Neural cell (in vitro differentiated cells): ENCODE measurements around the gene ZBP1. TPM values are rescaled to one million over a fixed set of nuclear protein-coding genes. Genes with fewer than 3 reads are reported as not detected.

Experiments
- H2AFZ ChIP-seq: fragments of 200-600, 300-800 bp; sonication (generic), shearing (Covaris generic); 2 replicates; pipeline ENCODE4 v1.6.0; 2014; ENCODE audit warnings: low read depth, mild to moderate bottlenecking, antibody characterized with exemption, low read length, moderate library complexity
- H3F3A ChIP-seq: fragments of 200-600 bp; shearing (Covaris generic); 2 replicates; pipeline ENCODE4 v1.6.1; 2016; ENCODE audit warnings: mild to moderate bottlenecking, moderate library complexity, mixed read lengths, antibody characterized with exemption, low read length; ENCODE audit not compliant: insufficient read depth, poor library complexity, severe bottlenecking
- H3K27ac ChIP-seq: fragments of 200-600, 300-800 bp; sonication (generic), shearing (Covaris generic); 2 replicates; pipeline ENCODE4 v1.5.1; 2014; ENCODE audit warnings: mild to moderate bottlenecking, low read length, moderate library complexity
- H3K27me3 ChIP-seq: fragments of 300-800, 200-600 bp; sonication (generic), shearing (Covaris generic); 2 replicates; pipeline ENCODE4 v1.6.0; 2014; ENCODE audit warnings: mild to moderate bottlenecking, low read depth, low read length, moderate library complexity; ENCODE audit not compliant: insufficient read depth
- H3K36me3 ChIP-seq: fragments of 300-800, 200-600 bp; sonication (generic), shearing (Covaris generic); 2 replicates; pipeline ENCODE4 v1.5.1; 2014; ENCODE audit warnings: mild to moderate bottlenecking, antibody characterized with exemption, low read length, moderate library complexity; ENCODE audit not compliant: insufficient read depth
- H3K4me2 ChIP-seq: fragments of 300-800, 200-600 bp; sonication (generic), shearing (Covaris generic); 2 replicates; pipeline ENCODE4 v1.6.0; 2014; ENCODE audit warnings: mild to moderate bottlenecking, low read length
- H3K4me3 ChIP-seq: fragments of 300-800, 200-600 bp; sonication (generic), shearing (Covaris generic); 2 replicates; pipeline ENCODE4 v1.5.1; 2014; ENCODE audit warnings: mild to moderate bottlenecking, low read length, moderate library complexity
- H3K79me2 ChIP-seq: fragments of 200-600 bp; shearing (Covaris generic); replicated peaks from 2 replicates; pipeline ENCODE4 v1.6.0; 2014; ENCODE audit warnings: mild to moderate bottlenecking, low read length, moderate library complexity; ENCODE audit not compliant: insufficient read depth
- H3K9ac ChIP-seq: fragments of 300-800, 200-600 bp; sonication (generic), shearing (Covaris generic); 2 replicates; pipeline ENCODE4 v1.6.1; 2016; ENCODE audit warnings: mild to moderate bottlenecking, low read length, mixed read lengths
- H3K9me2 ChIP-seq: fragments of 200-600 bp; shearing (Covaris generic); 2 replicates; pipeline ENCODE4 v1.6.1; 2016; ENCODE audit warnings: mild to moderate bottlenecking, low read length, mixed read lengths; ENCODE audit not compliant: insufficient read depth
- H3K9me3 ChIP-seq: fragments of 200-600, 300-800 bp; sonication (generic), shearing (Covaris generic); 2 replicates; pipeline ENCODE4 v1.6.1; 2016; ENCODE audit warnings: mild to moderate bottlenecking, mixed run types, low read length, moderate library complexity, mixed read lengths
- H4K20me1 ChIP-seq: fragments of 200-600 bp; shearing (Covaris generic); 2 replicates; pipeline ENCODE4 v1.6.1; 2016; ENCODE audit warnings: mild to moderate bottlenecking, mixed run types; ENCODE audit not compliant: insufficient read depth
- EP300 ChIP-seq: fragments of 450-650 bp; conservative IDR thresholded peaks from 2 replicates; pipeline ENCODE4 v1.6.1; 2014; ENCODE audit warnings: antibody characterized with exemption, mild to moderate bottlenecking, moderate library complexity; ENCODE audit not compliant: poor library complexity, severe bottlenecking
- EZH2 ChIP-seq: fragments of 200-600, 300-800 bp; shearing (Covaris generic), sonication (generic); IDR thresholded peaks from 2 replicates; pipeline ENCODE4 v1.6.1; 2014; ENCODE audit warnings: antibody characterized with exemption, low read length, borderline replicate concordance, mild to moderate bottlenecking; ENCODE audit not compliant: insufficient read depth, poor library complexity, severe bottlenecking
- MXI1 ChIP-seq: fragments of 450-650 bp; conservative IDR thresholded peaks from 2 replicates; pipeline ENCODE4 v1.6.1; 2014; ENCODE audit warnings: antibody characterized with exemption, mild to moderate bottlenecking; ENCODE audit not compliant: poor library complexity, severe bottlenecking
- POLR2AphosphoS5 ChIP-seq: IDR thresholded peaks from 2 replicates; pipeline ENCODE4 v1.6.1; 2012
- RAD21 ChIP-seq: fragments of 450-650 bp; conservative IDR thresholded peaks from 2 replicates; pipeline ENCODE4 v1.6.1; 2014; ENCODE audit warnings: antibody characterized with exemption, mild to moderate bottlenecking, moderate library complexity
- SMC3 ChIP-seq: fragments of 450-650 bp; conservative IDR thresholded peaks from 2 replicates; pipeline ENCODE4 v1.6.1; 2014; ENCODE audit warnings: antibody characterized with exemption, mild to moderate bottlenecking, moderate library complexity; ENCODE audit not compliant: poor library complexity
- TAF1 ChIP-seq: IDR thresholded peaks from 2 replicates; pipeline ENCODE4 v1.6.1; 2012; ENCODE audit warnings: low read depth
- polyA plus RNA-seq: library from polyadenylated mRNA; depleted of rRNA; stranded (reverse); fragments of >200 nt; gene quantifications from 2 replicates; pipeline ENCODE4 v1.2.3, GENCODE V29; 2014
- TF ChIP-seq, protein P1 (sequence below): fragments of 450-650 bp; IDR thresholded peaks from 2 replicates; pipeline ENCODE4 v1.5.1; 2014; ENCODE audit warnings: antibody characterized with exemption, mild to moderate bottlenecking, moderate library complexity; ENCODE audit not compliant: poor library complexity, severe bottlenecking
- TF ChIP-seq, protein P2 (sequence below): IDR thresholded peaks from 2 replicates; pipeline ENCODE4 v1.6.1; 2012; ENCODE audit warnings: borderline replicate concordance

The ZBP1 gene
- polyA plus RNA-seq, 1 donor from 2014 or later, result not detected

DNA sequence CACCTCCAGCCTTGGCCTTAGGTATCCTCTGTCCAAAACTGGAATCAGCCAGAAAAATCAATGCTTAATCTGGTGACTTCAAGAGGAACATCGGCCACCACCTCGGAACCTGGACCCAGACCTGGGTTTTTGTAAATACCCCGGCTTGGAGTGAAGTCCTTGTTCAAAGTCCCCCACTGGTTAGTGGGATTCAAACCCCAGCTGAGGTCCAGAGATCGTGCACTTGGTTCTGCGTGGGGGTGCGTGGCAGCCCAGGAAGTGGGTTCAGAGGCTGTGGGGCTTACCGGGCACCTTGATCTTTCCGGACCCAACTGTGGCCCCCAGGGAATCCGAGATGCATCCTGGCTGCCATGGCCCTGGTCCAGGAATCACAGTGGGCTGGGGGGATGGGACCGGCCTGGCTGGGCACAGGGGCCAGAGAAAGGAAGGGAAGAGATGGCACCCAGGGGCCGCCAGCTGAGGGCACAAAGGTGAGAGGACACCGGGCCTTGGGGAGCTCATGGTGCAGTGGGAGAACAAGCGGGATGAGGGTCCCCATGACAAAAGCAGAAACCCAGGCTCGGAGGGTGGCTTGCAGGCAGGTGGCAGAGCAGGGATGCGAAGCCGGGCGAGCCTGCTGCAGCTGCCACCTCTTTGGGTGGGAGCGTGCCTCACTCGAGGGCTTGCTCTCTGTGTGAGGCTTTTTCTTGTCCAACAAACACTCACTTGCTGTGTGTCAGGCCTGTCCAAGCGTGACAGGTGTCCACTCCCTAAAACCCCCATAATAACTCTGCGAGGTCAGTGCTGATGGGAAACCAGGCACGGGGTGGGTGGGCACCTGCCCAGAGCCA, 27.7 kb downstream of the ZBP1 start:
- Histone ChIP-seq H3K4me2 (no peak overlapping the region), H3K4me3 (no peak overlapping the region), H3K9ac (no peak overlapping the region), H3K27ac (no peak overlapping the region), H3K36me3 (no peaks in the 10 kb centered on the region), H4K20me1 (no peaks in the 10 kb centered on the region), H3K9me2 (no peaks in the 10 kb centered on the region), H3K79me2 (no peaks in the 10 kb centered on the region), H3K27me3 (no peaks in the 10 kb centered on the region), H3K9me3 (no peaks in the 10 kb centered on the region), H2AFZ (no peak overlapping the region), H3F3A (no peaks in the 10 kb centered on the region)
- TF ChIP-seq SMC3 (no peak), POLR2AphosphoS5 (no peak), RAD21 (no peak), EP300 (no peak), TAF1 (no peak), EZH2 (no peak)
- TF ChIP-seq, protein P1, sequence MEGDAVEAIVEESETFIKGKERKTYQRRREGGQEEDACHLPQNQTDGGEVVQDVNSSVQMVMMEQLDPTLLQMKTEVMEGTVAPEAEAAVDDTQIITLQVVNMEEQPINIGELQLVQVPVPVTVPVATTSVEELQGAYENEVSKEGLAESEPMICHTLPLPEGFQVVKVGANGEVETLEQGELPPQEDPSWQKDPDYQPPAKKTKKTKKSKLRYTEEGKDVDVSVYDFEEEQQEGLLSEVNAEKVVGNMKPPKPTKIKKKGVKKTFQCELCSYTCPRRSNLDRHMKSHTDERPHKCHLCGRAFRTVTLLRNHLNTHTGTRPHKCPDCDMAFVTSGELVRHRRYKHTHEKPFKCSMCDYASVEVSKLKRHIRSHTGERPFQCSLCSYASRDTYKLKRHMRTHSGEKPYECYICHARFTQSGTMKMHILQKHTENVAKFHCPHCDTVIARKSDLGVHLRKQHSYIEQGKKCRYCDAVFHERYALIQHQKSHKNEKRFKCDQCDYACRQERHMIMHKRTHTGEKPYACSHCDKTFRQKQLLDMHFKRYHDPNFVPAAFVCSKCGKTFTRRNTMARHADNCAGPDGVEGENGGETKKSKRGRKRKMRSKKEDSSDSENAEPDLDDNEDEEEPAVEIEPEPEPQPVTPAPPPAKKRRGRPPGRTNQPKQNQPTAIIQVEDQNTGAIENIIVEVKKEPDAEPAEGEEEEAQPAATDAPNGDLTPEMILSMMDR, result no peak

DNA sequence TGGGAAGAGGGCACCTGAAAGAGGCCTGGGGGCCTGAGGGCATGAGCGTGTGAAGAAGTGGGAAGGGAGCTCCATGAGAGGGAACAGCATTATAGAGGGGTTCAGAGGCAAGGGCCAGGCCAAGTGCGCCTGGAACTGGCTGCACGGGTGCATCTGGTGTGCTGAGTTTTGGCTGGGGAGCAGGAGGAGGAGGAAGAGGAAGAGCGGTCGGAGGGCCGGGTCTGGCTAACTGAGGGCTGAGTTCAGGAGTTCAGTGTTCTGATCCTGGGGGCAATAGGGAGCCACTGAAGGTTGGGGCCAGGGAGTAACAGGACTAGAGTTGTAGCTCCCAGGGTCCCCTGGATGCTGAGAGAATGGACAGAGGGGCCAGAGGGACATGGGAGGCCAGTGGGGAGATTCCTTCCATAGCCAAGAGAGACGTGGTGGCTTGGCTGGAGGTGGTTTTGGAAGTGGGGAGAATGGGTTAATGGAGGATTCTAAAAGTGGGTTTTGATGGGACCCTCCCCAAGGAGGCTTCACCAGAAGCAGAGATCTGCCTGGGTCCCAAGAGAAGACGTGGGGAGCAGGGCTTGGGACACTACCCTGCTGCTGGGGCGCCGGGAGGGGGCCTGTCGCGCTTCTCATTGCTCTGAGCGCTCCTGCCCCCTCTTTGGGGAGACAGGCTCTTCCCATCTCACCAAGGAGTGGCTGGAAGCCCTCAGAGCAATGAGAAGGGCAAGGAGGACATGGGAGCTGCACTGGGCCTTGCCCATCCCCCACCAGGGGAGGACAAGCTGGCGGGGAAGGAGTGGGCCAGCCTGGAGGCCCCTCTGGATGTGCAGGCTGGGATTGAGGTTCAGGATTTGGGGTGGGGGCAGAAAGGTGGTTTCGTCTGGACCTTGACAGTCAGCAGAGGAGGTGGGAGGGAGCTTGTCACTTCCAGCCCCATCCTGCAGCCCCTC, 28.7 kb downstream of the ZBP1 start:
- H3K36me3 ChIP-seq, result no peaks in the 10 kb centered on the region
- H3K9me2 ChIP-seq, result no peaks in the 10 kb centered on the region
- H3K27ac ChIP-seq, result no peak overlapping the region
- H2AFZ ChIP-seq, result no peak overlapping the region
- H3K27me3 ChIP-seq, result no peaks in the 10 kb centered on the region
- H3K4me3 ChIP-seq, result no peak overlapping the region
- no peaks in the 10 kb centered on the region for H3F3A ChIP-seq
- TF ChIP-seq EP300, result no peak
- TF ChIP-seq, protein P2, sequence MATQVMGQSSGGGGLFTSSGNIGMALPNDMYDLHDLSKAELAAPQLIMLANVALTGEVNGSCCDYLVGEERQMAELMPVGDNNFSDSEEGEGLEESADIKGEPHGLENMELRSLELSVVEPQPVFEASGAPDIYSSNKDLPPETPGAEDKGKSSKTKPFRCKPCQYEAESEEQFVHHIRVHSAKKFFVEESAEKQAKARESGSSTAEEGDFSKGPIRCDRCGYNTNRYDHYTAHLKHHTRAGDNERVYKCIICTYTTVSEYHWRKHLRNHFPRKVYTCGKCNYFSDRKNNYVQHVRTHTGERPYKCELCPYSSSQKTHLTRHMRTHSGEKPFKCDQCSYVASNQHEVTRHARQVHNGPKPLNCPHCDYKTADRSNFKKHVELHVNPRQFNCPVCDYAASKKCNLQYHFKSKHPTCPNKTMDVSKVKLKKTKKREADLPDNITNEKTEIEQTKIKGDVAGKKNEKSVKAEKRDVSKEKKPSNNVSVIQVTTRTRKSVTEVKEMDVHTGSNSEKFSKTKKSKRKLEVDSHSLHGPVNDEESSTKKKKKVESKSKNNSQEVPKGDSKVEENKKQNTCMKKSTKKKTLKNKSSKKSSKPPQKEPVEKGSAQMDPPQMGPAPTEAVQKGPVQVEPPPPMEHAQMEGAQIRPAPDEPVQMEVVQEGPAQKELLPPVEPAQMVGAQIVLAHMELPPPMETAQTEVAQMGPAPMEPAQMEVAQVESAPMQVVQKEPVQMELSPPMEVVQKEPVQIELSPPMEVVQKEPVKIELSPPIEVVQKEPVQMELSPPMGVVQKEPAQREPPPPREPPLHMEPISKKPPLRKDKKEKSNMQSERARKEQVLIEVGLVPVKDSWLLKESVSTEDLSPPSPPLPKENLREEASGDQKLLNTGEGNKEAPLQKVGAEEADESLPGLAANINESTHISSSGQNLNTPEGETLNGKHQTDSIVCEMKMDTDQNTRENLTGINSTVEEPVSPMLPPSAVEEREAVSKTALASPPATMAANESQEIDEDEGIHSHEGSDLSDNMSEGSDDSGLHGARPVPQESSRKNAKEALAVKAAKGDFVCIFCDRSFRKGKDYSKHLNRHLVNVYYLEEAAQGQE, result no peak
- TF ChIP-seq, protein P1, result no peak
- TF ChIP-seq SMC3, result no peak
- no peak for TF ChIP-seq RAD21
- TF ChIP-seq POLR2AphosphoS5, result no peak
- no peak for TF ChIP-seq TAF1
- no peak for TF ChIP-seq EZH2
- TF ChIP-seq MXI1, result no peak
- no peaks in the 10 kb centered on the region for H3K9me3 ChIP-seq
- H3K9ac ChIP-seq, result no peak overlapping the region
- H3K79me2 ChIP-seq, result no peaks in the 10 kb centered on the region
- no peaks in the 10 kb centered on the region for H4K20me1 ChIP-seq
- H3K4me2 ChIP-seq, result no peak overlapping the region
